ENCODE measurements around the gene JPH3. TPM values are rescaled to one million over a fixed set of nuclear protein-coding genes. Genes with fewer than 3 reads are reported as not detected.

Gene JPH3
- total and polyA plus RNA-seq, 3 donors from 2014 or later = 3.2 to 8.7 (median 8.3) TPM

DNA sequence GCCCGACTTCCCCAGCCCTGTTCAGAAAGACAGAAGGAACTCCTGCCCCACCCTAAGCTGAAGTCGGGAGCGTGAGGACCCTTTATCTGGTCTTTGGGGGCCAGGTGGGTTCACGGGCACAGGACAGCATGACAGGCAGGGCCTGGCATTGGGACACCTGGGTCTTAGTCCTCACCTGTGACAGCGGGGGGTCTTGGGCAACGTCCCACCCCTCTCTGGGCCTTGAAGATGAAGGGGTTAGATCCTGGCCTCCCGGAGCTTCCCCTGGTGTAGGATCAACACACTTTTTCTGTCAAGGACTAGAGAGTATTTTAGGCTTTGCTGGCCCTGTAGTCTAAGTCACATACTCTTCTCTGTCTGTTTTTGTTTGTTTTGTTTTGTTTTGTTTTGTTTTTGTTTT, 65.1 kb downstream of the JPH3 start:
- no peaks in the 10 kb centered on the region for H3K9me3 ChIP-seq
- no peak for TF ChIP-seq POLR2A (IDR thresholded peaks at IDR 0.05)
- TF ChIP-seq, protein P1, sequence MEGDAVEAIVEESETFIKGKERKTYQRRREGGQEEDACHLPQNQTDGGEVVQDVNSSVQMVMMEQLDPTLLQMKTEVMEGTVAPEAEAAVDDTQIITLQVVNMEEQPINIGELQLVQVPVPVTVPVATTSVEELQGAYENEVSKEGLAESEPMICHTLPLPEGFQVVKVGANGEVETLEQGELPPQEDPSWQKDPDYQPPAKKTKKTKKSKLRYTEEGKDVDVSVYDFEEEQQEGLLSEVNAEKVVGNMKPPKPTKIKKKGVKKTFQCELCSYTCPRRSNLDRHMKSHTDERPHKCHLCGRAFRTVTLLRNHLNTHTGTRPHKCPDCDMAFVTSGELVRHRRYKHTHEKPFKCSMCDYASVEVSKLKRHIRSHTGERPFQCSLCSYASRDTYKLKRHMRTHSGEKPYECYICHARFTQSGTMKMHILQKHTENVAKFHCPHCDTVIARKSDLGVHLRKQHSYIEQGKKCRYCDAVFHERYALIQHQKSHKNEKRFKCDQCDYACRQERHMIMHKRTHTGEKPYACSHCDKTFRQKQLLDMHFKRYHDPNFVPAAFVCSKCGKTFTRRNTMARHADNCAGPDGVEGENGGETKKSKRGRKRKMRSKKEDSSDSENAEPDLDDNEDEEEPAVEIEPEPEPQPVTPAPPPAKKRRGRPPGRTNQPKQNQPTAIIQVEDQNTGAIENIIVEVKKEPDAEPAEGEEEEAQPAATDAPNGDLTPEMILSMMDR (IDR thresholded peaks at IDR 0.05) = no peak
- H3K4me1 ChIP-seq = no peaks in the 10 kb centered on the region
- no peak for DNase-seq
- H3K27me3 ChIP-seq = no peaks in the 10 kb centered on the region
- no peak overlapping the region for H3K27ac ChIP-seq
- no peaks in the 10 kb centered on the region for H3K36me3 ChIP-seq (ENCODE audit: low read depth, missing control alignments)
- intact Hi-C loops (cut with DNase I; ENCODE audit: low total_unique reads) = no loop called here
- no peak overlapping the region for H3K4me3 ChIP-seq
- 86 to 88% methylated on average over 3 to 7 of the region's 7 CpGs for WGBS, 2 donors

DNA sequence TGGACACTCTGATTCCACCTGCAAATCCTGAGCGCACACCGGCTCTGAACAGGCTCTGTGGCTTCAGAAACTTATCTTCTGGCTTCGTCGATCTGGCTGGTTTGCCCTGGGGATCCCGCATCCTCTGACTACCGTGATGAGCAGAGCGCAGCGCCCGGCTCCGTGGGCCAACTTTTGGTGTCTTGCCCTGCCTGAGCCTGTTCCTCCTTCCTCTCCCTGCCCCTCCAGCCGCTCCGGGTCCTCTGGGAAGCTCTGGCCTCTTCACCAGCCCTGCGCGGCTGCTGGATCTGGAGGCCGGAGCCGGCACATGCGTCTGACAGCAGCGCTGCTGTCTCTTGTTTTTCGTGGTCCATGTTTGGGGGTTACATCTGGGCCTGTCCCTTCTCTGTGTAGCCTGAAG, 65.6 kb downstream of the JPH3 start:
- H3K9me3 ChIP-seq = no peaks in the 10 kb centered on the region
- no peaks in the 10 kb centered on the region for H3K36me3 ChIP-seq (ENCODE audit: low read depth, missing control alignments)
- no peaks in the 10 kb centered on the region for H3K4me1 ChIP-seq
- intact Hi-C loops (cut with DNase I; ENCODE audit: low total_unique reads) = no loop called here
- H3K27ac ChIP-seq = no peak overlapping the region
- TF ChIP-seq, protein P1 (IDR thresholded peaks at IDR 0.05) = no peak
- TF ChIP-seq POLR2A (IDR thresholded peaks at IDR 0.05) = no peak
- H3K4me3 ChIP-seq = no peak overlapping the region
- DNase-seq = no peak
- WGBS, 2 donors = 89 to 90% methylated on average over 19 of the region's 19 CpGs
- H3K27me3 ChIP-seq = no peaks in the 10 kb centered on the region

DNA sequence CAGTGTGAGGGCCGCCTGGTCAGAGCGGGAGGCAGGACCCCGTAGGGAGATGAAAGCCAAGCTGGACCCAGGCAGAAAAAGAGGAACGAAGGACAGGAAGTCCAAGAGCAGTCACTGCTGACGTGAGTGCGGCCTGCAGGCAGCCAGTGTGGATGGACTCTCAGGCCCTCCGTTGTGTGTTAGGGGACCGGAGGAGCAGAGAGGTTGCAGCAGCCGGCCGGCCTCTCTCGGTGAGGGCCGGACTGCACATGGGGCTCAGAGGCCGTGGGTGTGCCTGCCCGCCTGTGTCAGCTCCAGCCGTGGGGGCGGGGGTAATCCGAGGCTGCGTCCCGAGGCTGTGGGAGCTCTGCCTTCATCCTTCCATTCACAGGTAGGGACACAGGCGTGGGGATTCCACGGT, 67.4 kb downstream of the JPH3 start:
- no peaks in the 10 kb centered on the region for H3K9me3 ChIP-seq
- no peaks in the 10 kb centered on the region for H3K27me3 ChIP-seq
- H3K4me3 ChIP-seq = no peak overlapping the region
- intact Hi-C loops (cut with DNase I; ENCODE audit: low total_unique reads) = no loop called here
- DNase-seq = no peak
- 67 to 80% methylated on average over 19 to 21 of the region's 21 CpGs for WGBS, 2 donors
- no peak overlapping the region for H3K27ac ChIP-seq
- no peaks in the 10 kb centered on the region for H3K4me1 ChIP-seq
- H3K36me3 ChIP-seq (ENCODE audit: low read depth, missing control alignments) = no peaks in the 10 kb centered on the region
- TF ChIP-seq POLR2A (IDR thresholded peaks at IDR 0.05) = no peak
- TF ChIP-seq, protein P1 (IDR thresholded peaks at IDR 0.05) = no peak

DNA sequence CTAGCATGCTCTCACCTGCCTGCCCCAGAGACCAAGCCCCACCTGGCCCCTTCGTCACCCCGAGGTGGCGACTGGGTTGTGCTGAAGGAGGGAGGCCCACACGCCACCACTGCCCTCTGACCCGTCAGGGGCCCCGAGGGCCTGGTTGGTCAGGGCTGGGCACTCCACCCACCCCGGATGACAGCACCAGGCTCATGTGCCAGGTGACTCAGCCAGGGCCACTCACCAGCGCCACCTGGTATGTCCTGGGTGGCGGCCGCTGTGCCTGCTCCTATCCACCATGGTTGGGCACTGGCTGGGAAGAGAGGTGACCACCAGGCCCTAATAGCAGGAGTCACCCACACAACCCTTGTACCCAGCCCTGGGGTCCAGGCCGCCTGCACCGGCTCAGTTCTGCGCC, 68.9 kb downstream of the JPH3 start:
- intact Hi-C loops (cut with DNase I; ENCODE audit: low total_unique reads) = no loop called here
- no peaks in the 10 kb centered on the region for H3K9me3 ChIP-seq

More for the DNA sequence above, 68.9 kb downstream of the JPH3 start:
- no peak for DNase-seq
- Histone ChIP-seq H3K36me3 (ENCODE audit: low read depth, missing control alignments) (no peaks in the 10 kb centered on the region), H3K4me3 (no peak overlapping the region), H3K27ac (no peak overlapping the region), H3K27me3 (no peaks in the 10 kb centered on the region), H3K4me1 (no peaks in the 10 kb centered on the region)
- 93 to 100% methylated on average over 3 to 11 of the region's 13 CpGs for WGBS, 2 donors
- TF ChIP-seq, protein P1 (IDR thresholded peaks at IDR 0.05) = no peak
- TF ChIP-seq POLR2A (IDR thresholded peaks at IDR 0.05) = no peak

Data from testis (tissue), 3 donors.